Suprapubic skin (tissue), 4 donors: ENCODE results near the gene PLA2R1.

Source experiments
- CTCF ChIP-seq, 2 donors: fragments of 200-600 bp in 1 of 2; fragments of 450-650 bp in 1 of 2; sonication (generic) in 1 of 2; IDR thresholded peaks; one replicate each; pipeline ENCODE4 v1.5.1; 2016 to 2019; ENCODE audit warnings: antibody characterized with exemption in 2 of 2, mild to moderate bottlenecking in 1 of 2, moderate library complexity in 1 of 2
- POLR2A ChIP-seq, 2 donors: fragments of 450-650 bp; IDR thresholded peaks; one replicate each; pipeline ENCODE4 v1.6.1; 2017; ENCODE audit warnings: antibody characterized with exemption in 2 of 2, mild to moderate bottlenecking in 2 of 2, moderate library complexity in 2 of 2
- POLR2AphosphoS5 ChIP-seq, 3 donors: sonication (generic); formaldehyde crosslinking; IDR thresholded peaks; one replicate each; pipeline ENCODE4 v1.6.1; 2017; ENCODE audit warnings: antibody characterized with exemption in 3 of 3

GRCh38 chr2:160061533-160061932 is 882 bp downstream of the PLA2R1 start:
- no peak for TF ChIP-seq POLR2A (IDR thresholded peaks at IDR 0.05)
- TF ChIP-seq CTCF (IDR thresholded peaks at IDR 0.05): no peak
- no peak for TF ChIP-seq POLR2AphosphoS5 (IDR thresholded peaks at IDR 0.05)
